ENCODE data around the gene MAP2K5.

The MAP2K5 gene

GRCh38 chr15:67768313-67768977, 225.9 kb downstream of the MAP2K5 start:
- TF ChIP-seq TCF12 (IDR thresholded peaks at IDR 0.05; ENCODE audit: low read depth) (no peak), ZBTB7A (IDR thresholded peaks at IDR 0.05; ENCODE audit: low read depth) (no peak), NFIC (IDR thresholded peaks at IDR 0.05) (no peak), FOXM1 (IDR thresholded peaks at IDR 0.05; ENCODE audit: borderline replicate concordance, low read depth) (no peak), YY1 (IDR thresholded peaks at IDR 0.05; ENCODE audit: low read depth) (no peak)

GRCh38 chr15:67769497-67770357, 227.2 kb downstream of the MAP2K5 start:
- no peak for TF ChIP-seq TEAD4 (IDR thresholded peaks at IDR 0.05)
- TF ChIP-seq EP300 (IDR thresholded peaks at IDR 0.05; ENCODE audit: borderline replicate concordance): no peak
- TF ChIP-seq RAD21 (IDR thresholded peaks at IDR 0.05; ENCODE audit: low read depth): no peak
- no peak for TF ChIP-seq TCF12 (IDR thresholded peaks at IDR 0.05; ENCODE audit: low read depth)
- no peak for TF ChIP-seq MAX (IDR thresholded peaks at IDR 0.05)
- no peak for TF ChIP-seq ZBTB7A (IDR thresholded peaks at IDR 0.05; ENCODE audit: low read depth)
- no peak for TF ChIP-seq EGR1 (IDR thresholded peaks at IDR 0.05)

GRCh38 chr15:67770358-67770628, 227.8 kb downstream of the MAP2K5 start:
- no peak for TF ChIP-seq NFIC (IDR thresholded peaks at IDR 0.05)
- no peak for TF ChIP-seq ZBTB7A (IDR thresholded peaks at IDR 0.05; ENCODE audit: low read depth)
- TF ChIP-seq TEAD4 (IDR thresholded peaks at IDR 0.05): no peak
- no peak for TF ChIP-seq YY1 (IDR thresholded peaks at IDR 0.05; ENCODE audit: low read depth)
- TF ChIP-seq MAX (IDR thresholded peaks at IDR 0.05): no peak
- TF ChIP-seq REST (IDR thresholded peaks at IDR 0.05; ENCODE audit: low read depth): no peak
- TF ChIP-seq EP300 (IDR thresholded peaks at IDR 0.05; ENCODE audit: borderline replicate concordance): no peak
- TF ChIP-seq RAD21 (IDR thresholded peaks at IDR 0.05; ENCODE audit: low read depth): no peak
- TF ChIP-seq FOXM1 (IDR thresholded peaks at IDR 0.05; ENCODE audit: borderline replicate concordance, low read depth): no peak
- no peak for TF ChIP-seq TCF12 (IDR thresholded peaks at IDR 0.05; ENCODE audit: low read depth)
- TF ChIP-seq TAF1 (IDR thresholded peaks at IDR 0.05; ENCODE audit: low read depth): no peak
- TF ChIP-seq CREB1 (IDR thresholded peaks at IDR 0.05; ENCODE audit: low read depth): no peak
- TF ChIP-seq EGR1 (IDR thresholded peaks at IDR 0.05): no peak
- no peak for TF ChIP-seq CEBPB (IDR thresholded peaks at IDR 0.05)
- TF ChIP-seq USF1 (IDR thresholded peaks at IDR 0.05): no peak

GRCh38 chr15:67771189-67771800, 228.8 kb downstream of the MAP2K5 start:
- TF ChIP-seq ZBTB7A (IDR thresholded peaks at IDR 0.05; ENCODE audit: low read depth) (no peak), TCF12 (IDR thresholded peaks at IDR 0.05; ENCODE audit: low read depth) (no peak), EGR1 (IDR thresholded peaks at IDR 0.05) (no peak)

- no peak for TF ChIP-seq TCF12 (IDR thresholded peaks at IDR 0.05; ENCODE audit: low read depth)
Observed at GRCh38 chr15:67774626-67775025, 232.1 kb downstream of the MAP2K5 start.

GRCh38 chr15:67775250-67775649, 232.7 kb downstream of the MAP2K5 start:
- TF ChIP-seq REST (IDR thresholded peaks at IDR 0.05; ENCODE audit: low read depth) (no peak), NFIC (IDR thresholded peaks at IDR 0.05) (no peak), EGR1 (IDR thresholded peaks at IDR 0.05) (no peak), YY1 (IDR thresholded peaks at IDR 0.05; ENCODE audit: low read depth) (no peak), TCF12 (IDR thresholded peaks at IDR 0.05; ENCODE audit: low read depth) (no peak), RAD21 (IDR thresholded peaks at IDR 0.05; ENCODE audit: low read depth) (no peak), CREB1 (IDR thresholded peaks at IDR 0.05; ENCODE audit: low read depth) (no peak)
